ENCODE results near the gene GPC5.

The GPC5 gene

GRCh38 chr13:91572944-91573598 lies 174.7 kb downstream of the GPC5 start:
- CTCF ChIA-PET: no interaction called here
- POLR2A ChIA-PET: no interaction called here

DNA sequence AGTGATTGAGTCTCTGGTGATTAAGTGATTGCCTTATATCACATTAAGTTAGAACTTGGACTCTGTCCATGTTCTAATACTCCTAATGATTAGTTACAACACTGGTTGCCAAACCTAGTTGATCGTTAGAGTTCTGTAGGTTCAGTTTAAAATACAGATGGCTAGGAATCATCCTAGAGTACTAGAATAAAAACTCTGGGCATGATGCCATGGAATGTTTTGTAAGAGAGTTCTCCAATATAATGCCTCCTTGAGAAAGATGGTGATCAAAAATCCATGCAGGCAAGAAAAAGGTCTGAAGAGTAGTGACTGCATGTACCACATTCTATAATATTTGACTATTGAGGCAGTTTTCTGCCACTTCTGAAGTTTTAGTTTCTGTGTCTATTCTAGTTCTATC lies 176.3 kb downstream of the GPC5 start:
- H3K4me1 ChIP-seq (ENCODE audit: control insufficient read depth, insufficient read depth, low read length): no peaks in the 10 kb centered on the region
- no peak overlapping the region for H3K4me3 ChIP-seq (ENCODE audit: low read depth, low read length)
- ChIA-PET POLR2A (no interaction called here), CTCF (no interaction called here)
- H3K27ac ChIP-seq (ENCODE audit: extremely low read depth, low read depth, low read length): no peak overlapping the region
- no peaks in the 10 kb centered on the region for H3K36me3 ChIP-seq (ENCODE audit: control insufficient read depth in 2 of 2, insufficient read depth in 1 of 2, low read length in 2 of 2)
- H3K9me3 ChIP-seq (ENCODE audit: control insufficient read depth, insufficient read depth, low read depth, low read length): no peaks in the 10 kb centered on the region
- TF ChIP-seq ZIC2 (tag by site-specific recombination; IDR thresholded peaks at IDR 0.05): no peak
- TF ChIP-seq ZNF621 (tag by site-specific recombination; IDR thresholded peaks at IDR 0.05): no peak
- TF ChIP-seq ZNF514 (tag by site-specific recombination; IDR thresholded peaks at IDR 0.05): no peak
- TF ChIP-seq PRDM1 (tag by site-specific recombination; IDR thresholded peaks at IDR 0.05): no peak
- TF ChIP-seq, protein P1, sequence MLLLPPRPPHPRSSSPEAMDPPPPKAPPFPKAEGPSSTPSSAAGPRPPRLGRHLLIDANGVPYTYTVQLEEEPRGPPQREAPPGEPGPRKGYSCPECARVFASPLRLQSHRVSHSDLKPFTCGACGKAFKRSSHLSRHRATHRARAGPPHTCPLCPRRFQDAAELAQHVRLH (tag by site-specific recombination; IDR thresholded peaks at IDR 0.05): no peak
- no peak for TF ChIP-seq GLI4 (tag by site-specific recombination; IDR thresholded peaks at IDR 0.05)
- no peak for TF ChIP-seq ZNF404 (tag by site-specific recombination; IDR thresholded peaks at IDR 0.05)
- no peak for TF ChIP-seq ZBTB20 (tag by site-specific recombination; IDR thresholded peaks at IDR 0.05)
- no peak for TF ChIP-seq HOXC10 (CRISPR knock-in tag; IDR thresholded peaks at IDR 0.05)
- TF ChIP-seq ZNF248 (tag by site-specific recombination; IDR thresholded peaks at IDR 0.05): no peak

More at GRCh38 chr13:91572944-91573598, 174.7 kb downstream of the GPC5 start:
- H3K27ac ChIP-seq (ENCODE audit: extremely low read depth, low read depth, low read length): no peak overlapping the region
- H3K9me3 ChIP-seq (ENCODE audit: control insufficient read depth, insufficient read depth, low read depth, low read length): no peaks in the 10 kb centered on the region
- H3K4me1 ChIP-seq (ENCODE audit: control insufficient read depth, insufficient read depth, low read length): no peaks in the 10 kb centered on the region
- no peaks in the 10 kb centered on the region for H3K36me3 ChIP-seq (ENCODE audit: control insufficient read depth in 2 of 2, insufficient read depth in 1 of 2, low read length in 2 of 2)
- H3K4me3 ChIP-seq (ENCODE audit: low read depth, low read length): no peak overlapping the region
- TF ChIP-seq TCF7L2 (IDR thresholded peaks at IDR 0.05; ENCODE audit: borderline replicate concordance, low read depth, low read length) (no peak), ZNF23 (tag by site-specific recombination; IDR thresholded peaks at IDR 0.05; ENCODE audit: borderline replicate concordance) (no peak), ZBTB6 (tag by site-specific recombination; IDR thresholded peaks at IDR 0.05) (no peak), ZNF335 (tag by site-specific recombination; conservative IDR thresholded peaks at IDR 0.05) (no peak), OSR2 (tag by site-specific recombination; IDR thresholded peaks at IDR 0.05) (no peak), FEZF1 (tag by site-specific recombination; IDR thresholded peaks at IDR 0.05) (no peak), SP2 (tag by site-specific recombination; IDR thresholded peaks at IDR 0.05) (no peak), ZIC2 (tag by site-specific recombination; IDR thresholded peaks at IDR 0.05) (no peak), KLF9 (tag by site-specific recombination; IDR thresholded peaks at IDR 0.05; ENCODE audit: low read depth) (no peak), ZNF350 (tag by site-specific recombination; IDR thresholded peaks at IDR 0.05) (no peak), ZNF274 (IDR thresholded peaks at IDR 0.05; ENCODE audit: low read length) (no peak), ZNF274 (tag by site-specific recombination; IDR thresholded peaks at IDR 0.05; ENCODE audit: borderline replicate concordance) (no peak), ZNF776 (tag by site-specific recombination; IDR thresholded peaks at IDR 0.05; ENCODE audit: borderline replicate concordance) (no peak)
- TF ChIP-seq, protein P2, sequence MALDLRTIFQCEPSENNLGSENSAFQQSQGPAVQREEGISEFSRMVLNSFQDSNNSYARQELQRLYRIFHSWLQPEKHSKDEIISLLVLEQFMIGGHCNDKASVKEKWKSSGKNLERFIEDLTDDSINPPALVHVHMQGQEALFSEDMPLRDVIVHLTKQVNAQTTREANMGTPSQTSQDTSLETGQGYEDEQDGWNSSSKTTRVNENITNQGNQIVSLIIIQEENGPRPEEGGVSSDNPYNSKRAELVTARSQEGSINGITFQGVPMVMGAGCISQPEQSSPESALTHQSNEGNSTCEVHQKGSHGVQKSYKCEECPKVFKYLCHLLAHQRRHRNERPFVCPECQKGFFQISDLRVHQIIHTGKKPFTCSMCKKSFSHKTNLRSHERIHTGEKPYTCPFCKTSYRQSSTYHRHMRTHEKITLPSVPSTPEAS (tag by site-specific recombination; IDR thresholded peaks at IDR 0.05): no peak
- TF ChIP-seq, protein P3, sequence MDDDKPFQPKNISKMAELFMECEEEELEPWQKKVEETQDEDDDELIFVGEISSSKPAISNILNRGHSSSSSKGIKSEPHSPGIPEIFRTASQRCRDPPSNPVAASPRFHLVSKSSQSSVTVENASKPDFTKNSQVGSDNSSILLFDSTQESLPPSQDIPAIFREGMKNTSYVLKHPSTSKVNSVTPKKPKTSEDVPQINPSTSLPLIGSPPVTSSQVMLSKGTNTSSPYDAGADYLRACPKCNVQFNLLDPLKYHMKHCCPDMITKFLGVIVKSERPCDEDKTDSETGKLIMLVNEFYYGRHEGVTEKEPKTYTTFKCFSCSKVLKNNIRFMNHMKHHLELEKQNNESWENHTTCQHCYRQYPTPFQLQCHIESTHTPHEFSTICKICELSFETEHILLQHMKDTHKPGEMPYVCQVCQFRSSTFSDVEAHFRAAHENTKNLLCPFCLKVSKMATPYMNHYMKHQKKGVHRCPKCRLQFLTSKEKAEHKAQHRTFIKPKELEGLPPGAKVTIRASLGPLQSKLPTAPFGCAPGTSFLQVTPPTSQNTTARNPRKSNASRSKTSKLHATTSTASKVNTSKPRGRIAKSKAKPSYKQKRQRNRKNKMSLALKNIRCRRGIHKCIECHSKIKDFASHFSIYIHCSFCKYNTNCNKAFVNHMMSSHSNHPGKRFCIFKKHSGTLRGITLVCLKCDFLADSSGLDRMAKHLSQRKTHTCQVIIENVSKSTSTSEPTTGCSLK (tag by site-specific recombination; IDR thresholded peaks at IDR 0.05): no peak
- TF ChIP-seq, protein P4, sequence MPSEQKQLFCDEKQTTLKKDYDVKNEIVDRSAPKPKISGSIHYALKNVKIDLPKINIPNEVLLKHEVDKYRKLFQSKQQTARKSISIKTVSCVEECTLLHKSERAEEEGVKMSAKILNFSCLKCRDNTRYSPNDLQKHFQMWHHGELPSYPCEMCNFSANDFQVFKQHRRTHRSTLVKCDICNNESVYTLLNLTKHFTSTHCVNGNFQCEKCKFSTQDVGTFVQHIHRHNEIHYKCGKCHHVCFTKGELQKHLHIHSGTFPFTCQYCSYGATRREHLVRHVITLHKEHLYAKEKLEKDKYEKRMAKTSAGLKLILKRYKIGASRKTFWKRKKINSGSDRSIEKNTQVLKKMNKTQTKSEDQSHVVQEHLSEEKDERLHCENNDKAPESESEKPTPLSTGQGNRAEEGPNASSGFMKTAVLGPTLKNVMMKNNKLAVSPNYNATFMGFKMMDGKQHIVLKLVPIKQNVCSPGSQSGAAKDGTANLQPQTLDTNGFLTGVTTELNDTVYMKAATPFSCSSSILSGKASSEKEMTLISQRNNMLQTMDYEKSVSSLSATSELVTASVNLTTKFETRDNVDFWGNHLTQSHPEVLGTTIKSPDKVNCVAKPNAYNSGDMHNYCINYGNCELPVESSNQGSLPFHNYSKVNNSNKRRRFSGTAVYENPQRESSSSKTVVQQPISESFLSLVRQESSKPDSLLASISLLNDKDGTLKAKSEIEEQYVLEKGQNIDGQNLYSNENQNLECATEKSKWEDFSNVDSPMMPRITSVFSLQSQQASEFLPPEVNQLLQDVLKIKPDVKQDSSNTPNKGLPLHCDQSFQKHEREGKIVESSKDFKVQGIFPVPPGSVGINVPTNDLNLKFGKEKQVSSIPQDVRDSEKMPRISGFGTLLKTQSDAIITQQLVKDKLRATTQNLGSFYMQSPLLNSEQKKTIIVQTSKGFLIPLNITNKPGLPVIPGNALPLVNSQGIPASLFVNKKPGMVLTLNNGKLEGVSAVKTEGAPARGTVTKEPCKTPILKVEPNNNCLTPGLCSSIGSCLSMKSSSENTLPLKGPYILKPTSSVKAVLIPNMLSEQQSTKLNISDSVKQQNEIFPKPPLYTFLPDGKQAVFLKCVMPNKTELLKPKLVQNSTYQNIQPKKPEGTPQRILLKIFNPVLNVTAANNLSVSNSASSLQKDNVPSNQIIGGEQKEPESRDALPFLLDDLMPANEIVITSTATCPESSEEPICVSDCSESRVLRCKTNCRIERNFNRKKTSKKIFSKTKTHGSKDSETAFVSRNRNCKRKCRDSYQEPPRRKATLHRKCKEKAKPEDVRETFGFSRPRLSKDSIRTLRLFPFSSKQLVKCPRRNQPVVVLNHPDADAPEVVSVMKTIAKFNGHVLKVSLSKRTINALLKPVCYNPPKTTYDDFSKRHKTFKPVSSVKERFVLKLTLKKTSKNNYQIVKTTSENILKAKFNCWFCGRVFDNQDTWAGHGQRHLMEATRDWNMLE (tag by site-specific recombination; conservative IDR thresholded peaks at IDR 0.05; ENCODE audit: low read depth): no peak

All from HEK293 (cell line).